Activated CD8-positive, alpha-beta memory T cell treated with anti-CD3 and anti-CD28 coated beads, Interleukin-2, amount 50 U/mL, for 48 hours (primary cell): ENCODE results near the gene ICAM4.
"Not testable (repeated sequence)": the region's sequence is repeated elsewhere in the genome, so short reads cannot be mapped to it uniquely, and the experiment has no call there.

ENCODE experiments used
- DNase-seq: peaks from one replicate; pipeline ENCODE4 v3.0.0-alpha.2; 2020

Gene ICAM4

GRCh38 chr19:10320602-10321416 lies 34.1 kb downstream of the ICAM4 start:
- DNase-seq = no peak

DNA sequence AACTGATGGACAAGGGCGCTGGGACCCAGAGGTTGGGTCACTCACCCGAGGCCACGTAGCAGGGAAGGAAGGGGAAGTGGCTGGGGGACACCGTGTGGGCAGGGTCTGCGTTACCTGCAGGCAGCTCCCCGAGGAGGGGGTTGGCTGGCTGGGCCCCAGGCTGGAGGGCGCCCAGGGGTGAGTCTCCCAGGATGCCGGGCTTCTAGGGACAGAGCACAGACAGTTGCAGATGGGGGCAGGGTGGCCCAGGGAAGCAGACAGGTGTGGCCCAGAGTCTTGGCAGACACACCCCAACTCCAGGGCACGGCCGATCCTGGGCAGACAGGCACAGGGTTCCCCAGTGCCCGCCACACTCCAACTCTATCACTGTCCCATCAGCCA lies 34.7 kb downstream of the ICAM4 start:
- DNase-seq = no peak

GRCh38 chr19:10321874-10322835 lies 35.4 kb downstream of the ICAM4 start:
- DNase-seq = no peak

DNA sequence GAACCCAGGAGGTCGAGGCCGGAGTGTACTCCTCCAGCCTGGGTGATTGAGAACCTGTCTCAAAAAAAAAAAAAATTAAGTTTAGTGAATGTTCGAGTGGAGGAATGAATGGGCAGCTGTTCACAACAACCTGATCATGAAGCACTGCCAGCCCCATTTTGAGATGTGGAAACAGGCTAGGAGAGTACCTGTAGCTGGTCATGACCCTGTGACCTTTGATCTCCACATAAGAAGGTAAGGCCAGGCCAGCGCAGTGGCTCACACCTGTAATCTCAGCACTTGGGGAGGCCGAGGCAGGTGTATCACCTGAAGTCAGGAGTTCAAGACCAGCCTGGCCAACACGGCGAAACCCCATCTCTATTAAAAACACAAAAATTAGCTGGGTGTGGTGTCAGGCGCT lies 39.0 kb downstream of the ICAM4 start:
- no peak for DNase-seq

DNA sequence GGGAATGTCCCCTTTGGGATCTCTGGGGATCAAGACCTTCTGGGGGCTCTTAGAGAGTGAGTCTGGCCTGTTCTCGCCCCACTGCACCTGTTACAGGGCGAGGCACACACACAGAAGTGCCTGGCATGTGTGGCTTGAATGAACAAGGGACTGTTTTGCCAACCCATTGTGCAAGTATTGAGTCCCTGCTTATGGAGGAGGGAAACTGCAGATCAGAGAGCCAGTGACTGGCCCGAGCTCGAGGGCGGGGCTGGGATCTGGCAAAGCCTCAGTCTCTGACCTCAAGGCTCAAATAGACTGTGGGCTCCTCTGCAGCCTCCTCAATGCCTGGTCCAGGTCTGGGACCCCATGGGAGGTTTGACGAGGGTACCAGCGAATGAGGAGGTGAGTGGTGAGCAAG lies 41.0 kb downstream of the ICAM4 start:
- DNase-seq = no peak

DNA sequence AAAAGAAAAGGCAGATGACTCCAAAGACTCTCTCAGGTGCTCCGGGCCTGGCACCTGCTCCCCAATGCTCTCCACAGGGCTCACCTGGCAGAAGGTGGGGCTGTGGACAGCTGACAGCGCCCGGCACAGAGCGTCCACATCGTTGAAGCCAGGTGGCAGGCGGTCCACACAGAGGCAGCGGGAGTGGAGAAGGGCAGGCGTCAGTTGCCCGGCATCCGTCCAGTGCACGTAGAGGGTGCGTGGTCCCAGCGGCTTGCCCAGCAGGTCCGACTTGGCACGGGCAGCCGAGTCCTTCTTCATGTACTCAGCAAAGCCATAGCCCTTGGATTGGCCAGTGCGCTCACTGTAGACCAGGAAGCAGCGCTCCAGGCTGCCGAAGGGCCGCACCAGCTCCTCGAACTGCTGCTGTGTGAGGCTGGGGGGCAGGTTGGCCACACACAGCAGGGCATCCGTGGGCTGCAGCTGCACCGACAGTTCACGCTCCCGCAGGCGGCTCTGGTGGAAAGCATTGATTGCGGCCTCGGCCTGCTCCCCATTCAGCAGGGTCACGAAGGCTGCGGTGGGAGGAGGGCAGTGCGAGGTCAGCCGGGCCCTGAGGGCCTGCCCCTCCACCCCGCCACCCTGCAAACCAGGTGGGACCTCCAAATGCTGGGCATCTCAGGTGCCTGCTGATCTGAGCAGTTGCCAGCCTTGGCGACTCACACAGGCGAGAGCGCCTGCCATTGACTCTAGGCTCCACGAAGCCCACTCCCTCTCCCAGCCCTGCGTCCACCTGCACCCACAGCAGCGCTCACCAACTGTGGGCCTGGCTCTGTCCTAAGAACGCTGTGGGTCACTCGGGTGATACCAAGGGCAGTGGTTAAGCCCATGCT lies 42.0 kb downstream of the ICAM4 start:
- DNase-seq = no peak

GRCh38 chr19:10329555-10329954 lies 42.8 kb downstream of the ICAM4 start:
- no peak for DNase-seq

GRCh38 chr19:10332158-10332964 lies 45.6 kb downstream of the ICAM4 start:
- no peak for DNase-seq

DNA sequence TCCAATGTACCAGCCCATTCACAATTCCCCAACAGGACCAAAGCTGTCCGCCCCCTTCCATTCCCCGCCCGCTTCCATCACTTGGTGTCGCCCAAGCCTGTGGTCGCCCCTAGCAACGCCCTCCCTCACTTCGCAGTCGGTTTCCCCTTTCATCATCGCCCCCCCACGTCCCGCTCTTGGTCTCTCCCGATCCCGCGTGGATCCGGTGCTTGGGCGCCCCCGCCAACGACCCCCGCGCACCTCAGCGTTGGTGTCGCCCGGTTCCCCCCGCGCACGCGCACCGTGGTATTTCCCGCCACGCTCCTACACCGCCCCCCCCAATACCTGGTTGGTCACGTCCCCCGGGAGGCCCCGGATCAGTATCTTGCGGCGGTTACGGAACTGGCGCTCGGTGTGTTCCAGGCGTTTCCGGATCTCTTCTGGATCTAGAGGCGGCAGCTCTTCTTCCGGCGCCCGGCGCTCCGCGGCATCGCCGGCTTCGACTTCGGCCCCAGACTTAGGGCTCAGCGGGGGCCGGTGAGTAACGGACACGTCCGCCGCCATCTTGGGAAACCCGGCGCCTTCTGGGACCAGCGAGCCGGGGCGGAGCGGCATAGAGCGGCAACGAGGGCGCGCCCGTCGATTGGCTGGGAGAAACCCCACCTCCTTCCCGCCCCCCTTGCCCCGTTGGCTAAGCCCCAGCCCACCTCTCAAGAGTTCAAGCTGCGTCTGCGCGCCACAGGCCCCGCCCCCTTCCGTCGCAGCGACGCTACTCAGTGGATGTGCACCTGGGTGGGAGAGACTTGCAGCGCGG lies 46.4 kb downstream of the ICAM4 start, which contains the start of gene RAVER1:
TSS of gene RAVER1 (minus strand) at position 565 of the 793 bp plus-strand sequence. CDS start at position 543, 22 bp downstream.
- peak; percentile 98 for DNase-seq

GRCh38 chr19:10333758-10334587 lies 47.2 kb downstream of the ICAM4 start:
- no peak for DNase-seq

GRCh38 chr19:10334588-10335351 lies 48.0 kb downstream of the ICAM4 start:
- DNase-seq = peak; percentile 87

- no peak for DNase-seq
These were observed 48.7 kb downstream of the ICAM4 start for GRCh38 chr19:10335352-10335985.

DNA sequence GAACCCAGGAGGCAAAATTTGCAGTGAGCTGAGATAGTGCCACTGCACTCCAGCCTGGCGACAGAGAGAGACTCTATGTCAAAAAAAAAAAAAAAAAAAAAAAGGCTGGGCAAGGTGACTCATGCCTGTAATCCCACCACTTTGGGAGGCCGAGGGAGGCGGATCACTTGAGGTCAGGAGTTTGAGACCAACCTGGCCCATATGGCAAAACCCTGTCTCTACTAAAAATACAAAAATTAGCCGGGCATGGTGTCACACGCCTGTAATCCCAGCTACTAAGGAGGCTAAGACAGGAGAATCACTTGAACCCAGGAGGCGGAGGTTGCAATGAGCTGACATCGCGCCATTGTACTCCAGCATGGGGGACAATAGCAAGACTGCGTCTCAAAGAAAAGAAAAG lies 50.0 kb downstream of the ICAM4 start:
- DNase-seq = not testable (repeated sequence)
